ENCODE measurements around the gene ARHGEF1.
A peak's percentile ranks its signal among the peaks of the same experiment; 100 is the strongest.

Gene ARHGEF1

DNA sequence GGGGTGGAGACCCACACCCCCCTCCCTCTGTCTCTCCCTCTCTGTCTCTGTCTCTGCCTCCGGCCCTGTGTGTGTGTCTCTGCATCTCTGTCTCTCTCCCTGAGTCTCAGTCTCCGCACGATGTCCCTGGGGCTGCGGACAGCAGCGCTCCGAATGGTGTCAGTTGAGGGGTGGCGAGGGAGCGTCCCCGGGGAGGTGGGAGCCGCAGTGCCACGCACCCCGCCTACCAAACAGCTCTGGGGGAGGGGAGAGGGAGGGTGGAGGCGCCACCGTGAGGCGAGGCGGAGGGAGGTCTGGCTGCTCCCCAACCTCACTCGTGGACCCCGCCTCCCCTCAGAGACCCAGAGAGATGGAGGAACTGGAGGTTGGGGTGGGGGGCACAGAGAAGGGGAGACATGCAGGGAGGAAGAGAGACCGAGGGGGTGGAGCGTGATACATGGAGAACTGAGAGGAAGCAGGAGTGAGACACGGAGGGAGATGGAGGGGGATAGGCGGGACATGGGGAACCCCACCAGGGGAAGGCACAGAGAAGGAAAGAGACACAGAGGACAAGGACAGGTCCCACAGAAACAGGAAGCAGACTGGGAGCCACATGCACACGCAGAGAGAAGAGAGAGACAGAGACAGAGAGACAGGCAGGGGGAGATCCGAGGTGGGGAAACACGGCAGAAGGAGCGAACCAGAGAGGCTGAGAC, 38.0 kb downstream of the ARHGEF1 start:
- no peak for TF ChIP-seq ZNF274 (IDR thresholded peaks at IDR 0.05; ENCODE audit: low read depth, low read length)

DNA sequence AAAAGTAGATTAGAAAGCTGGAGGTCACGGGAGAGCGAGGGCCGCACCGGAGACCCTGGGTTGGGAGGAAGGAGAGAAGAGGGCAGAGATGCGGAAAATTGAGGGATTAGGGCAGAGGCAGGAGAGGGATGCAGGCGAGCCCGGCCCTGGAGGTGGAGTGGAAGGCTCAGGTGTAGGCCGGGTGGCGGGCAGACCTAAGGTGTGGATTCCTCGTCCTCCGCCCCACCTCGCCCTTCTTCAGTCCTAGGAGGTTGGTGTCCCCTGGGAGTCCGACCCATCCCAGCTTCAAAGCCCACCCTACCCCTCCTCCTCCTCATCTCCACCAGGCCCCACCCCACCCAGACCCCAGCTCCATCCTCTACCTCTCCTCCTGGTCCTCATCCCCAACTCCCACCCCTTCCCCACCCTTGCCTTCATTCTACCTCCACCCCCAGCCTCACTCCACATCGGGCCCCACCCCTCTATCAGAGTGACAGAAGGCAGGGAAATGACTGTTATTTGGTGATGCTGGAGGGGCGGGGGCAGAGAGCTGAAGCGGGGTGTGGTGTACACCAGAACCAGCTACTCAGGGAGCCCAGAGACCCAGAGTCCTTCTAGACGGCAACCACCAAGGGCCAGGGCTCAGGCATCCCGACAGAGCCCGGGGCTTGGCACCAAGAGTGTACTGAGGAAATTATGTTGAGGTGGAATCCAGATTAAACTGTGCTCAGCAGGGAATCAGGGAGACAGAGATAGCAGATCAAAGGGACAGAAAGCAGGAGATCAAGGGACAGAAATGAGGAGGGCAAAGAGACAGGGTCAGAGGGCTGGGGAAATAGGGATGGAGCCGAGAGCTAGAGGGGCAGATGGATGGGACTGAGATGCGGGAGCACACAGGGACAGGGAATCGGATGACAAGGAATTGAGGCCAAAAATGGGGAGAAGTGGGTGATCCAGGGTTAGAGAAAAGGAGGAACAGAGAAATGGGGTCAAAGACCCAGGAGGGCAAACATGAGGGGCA, 38.9 kb downstream of the ARHGEF1 start:
- no peak for TF ChIP-seq ZNF274 (IDR thresholded peaks at IDR 0.05; ENCODE audit: low read depth, low read length)
- no peak overlapping the region for H3K4me3 ChIP-seq (ENCODE audit: low read length)

More for the DNA sequence above, 38.0 kb downstream of the ARHGEF1 start:
- no peak overlapping the region for H3K4me3 ChIP-seq (ENCODE audit: low read length)

DNA sequence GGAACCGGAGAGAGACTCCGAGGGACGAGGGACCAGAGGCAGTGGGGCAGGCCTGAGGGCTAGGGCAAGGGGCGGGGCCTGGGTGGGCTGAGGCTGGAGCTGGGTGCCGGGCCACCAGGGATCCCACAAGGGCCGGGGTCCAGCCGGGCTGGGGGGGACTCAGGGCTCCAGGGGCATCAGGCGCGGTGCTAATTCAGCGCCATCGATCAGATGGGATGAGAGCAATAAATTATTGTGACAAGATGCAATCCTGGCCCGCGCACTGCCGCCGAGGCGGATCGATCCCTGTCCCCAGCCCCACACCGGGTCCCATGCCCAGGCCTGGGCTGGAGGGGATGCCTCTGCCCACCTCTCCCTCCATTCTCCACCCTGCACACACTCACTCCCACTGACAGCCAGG, 39.6 kb downstream of the ARHGEF1 start:
- TF ChIP-seq ZNF274 (IDR thresholded peaks at IDR 0.05; ENCODE audit: low read depth, low read length) = no peak

DNA sequence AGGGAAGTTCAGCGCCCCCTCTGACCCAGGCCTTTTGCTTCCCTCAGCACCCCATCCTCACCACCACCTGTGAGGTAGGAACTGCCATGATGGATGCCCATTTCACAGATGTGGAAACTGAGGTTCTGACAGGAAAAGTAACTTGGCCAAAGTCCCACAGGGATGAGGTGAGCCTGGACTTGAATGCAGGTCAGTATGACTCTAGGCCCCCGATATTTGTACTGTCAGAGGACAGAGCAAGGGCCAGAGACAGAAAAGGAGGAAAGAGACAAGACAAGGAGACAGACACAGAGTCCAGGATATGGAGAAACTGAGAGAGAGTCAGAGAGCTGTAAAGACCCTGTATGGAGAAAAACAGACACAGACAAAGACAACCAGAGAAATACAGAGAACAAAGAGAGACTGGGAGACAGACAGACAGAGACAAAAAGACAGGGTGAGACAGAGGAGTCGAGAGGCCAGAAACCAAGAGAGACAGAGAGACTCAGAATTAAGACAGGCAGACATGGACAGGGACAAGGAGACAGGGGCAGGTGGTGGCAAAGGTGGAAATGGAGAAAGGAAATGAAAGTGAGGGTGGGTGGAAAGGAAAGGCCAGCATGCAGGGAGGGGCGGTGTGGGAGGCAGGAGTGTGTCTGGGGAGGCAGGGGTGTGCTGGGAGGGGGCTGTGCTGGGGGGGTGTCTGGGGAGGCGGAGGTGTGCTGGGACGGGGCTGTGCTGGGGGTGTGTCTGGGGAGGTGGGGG, 40.2 kb downstream of the ARHGEF1 start:
- H3K4me3 ChIP-seq (ENCODE audit: low read length) = no peak overlapping the region
- no peak for TF ChIP-seq ZNF274 (IDR thresholded peaks at IDR 0.05; ENCODE audit: low read depth, low read length)

More for the DNA sequence above, 39.6 kb downstream of the ARHGEF1 start:
- no peak overlapping the region for H3K4me3 ChIP-seq (ENCODE audit: low read length)

DNA sequence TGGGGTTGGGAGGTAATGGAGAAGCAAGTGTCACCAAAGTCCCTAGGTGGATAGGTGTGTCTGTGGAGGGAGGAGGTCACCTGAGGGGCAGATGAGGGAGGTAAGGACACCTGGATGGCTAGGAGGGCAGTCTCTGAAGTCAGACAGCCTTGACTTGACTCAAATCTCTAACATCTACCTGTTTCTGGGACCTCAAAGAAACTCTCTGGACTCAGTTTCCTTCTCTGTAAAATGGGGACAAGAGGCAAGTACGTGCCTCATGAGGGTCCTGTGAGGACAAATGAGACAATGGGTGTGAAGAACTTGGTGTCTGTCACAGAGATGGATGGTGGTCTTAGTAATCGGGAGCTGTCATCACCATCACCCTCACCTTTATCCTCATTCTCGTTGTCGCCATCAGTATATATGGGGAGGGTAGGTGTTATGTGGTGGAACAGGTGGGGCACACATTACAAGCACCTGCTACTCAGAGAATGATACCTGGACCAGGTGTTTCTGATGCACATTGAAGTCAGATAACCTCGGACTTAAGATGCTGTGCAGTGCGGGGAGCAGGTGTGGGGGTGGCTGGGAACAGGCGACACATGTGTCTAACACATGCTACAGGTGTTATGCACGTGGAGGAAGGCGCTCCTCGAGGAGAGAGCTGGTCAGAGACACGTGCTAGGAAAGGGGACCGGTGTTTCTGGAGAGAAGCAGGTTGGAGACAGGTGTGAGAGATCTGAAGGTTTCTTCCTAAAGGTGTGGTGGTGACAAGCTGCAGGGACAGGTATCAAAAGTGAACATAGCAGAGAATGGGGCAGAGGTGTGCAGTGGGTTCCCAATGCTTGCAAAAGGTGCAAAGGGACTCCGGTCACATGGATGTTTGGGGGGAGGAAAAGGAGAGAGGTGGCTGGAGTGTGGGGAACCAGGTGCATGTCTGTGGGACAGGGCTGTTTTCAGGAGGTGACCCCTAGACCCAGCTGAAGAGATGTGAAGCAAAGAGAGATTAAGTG, 41.5 kb downstream of the ARHGEF1 start:
- H3K4me3 ChIP-seq (ENCODE audit: low read length) = no peak overlapping the region
- TF ChIP-seq ZNF274 (IDR thresholded peaks at IDR 0.05; ENCODE audit: low read depth, low read length) = no peak

DNA sequence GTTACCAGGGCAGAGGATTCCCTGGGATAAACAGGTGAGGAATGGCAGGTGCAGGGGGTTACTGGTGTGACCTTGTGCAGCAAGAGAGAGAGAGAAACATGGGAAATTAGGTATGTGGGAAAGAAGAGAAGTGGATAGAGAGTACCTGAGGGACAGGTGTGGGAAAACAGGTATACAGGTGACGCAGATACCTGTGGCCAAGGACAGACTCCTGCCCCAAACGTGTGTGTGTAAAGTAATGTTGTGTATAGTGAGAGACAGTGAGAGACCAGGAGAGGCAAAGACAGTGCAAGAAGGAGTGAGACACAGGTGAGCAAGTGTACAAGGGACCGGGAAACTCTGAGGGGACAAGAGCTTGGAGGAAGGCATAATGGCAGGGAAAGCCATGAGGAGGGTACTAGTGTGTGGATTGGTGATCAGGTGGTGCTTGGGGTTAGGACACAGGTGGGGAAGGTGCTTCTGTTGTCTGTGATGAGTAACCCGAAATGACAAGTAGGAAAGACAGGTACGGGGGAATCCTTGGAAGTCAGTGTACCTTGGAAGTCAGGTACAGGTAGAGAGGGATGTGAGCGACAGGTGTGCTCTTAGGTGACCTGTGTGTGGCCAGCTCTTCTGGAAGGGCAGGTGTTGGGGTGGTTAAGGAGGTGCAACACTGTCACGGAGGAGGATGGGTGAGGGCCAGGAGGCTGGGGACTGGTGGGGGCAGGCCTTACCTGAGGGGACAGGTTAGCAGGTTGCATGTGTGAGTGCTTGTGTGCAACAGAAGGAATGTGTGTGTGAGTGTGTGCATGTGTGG, 42.4 kb downstream of the ARHGEF1 start:
- H3K4me3 ChIP-seq (ENCODE audit: low read length) = no peak overlapping the region

DNA sequence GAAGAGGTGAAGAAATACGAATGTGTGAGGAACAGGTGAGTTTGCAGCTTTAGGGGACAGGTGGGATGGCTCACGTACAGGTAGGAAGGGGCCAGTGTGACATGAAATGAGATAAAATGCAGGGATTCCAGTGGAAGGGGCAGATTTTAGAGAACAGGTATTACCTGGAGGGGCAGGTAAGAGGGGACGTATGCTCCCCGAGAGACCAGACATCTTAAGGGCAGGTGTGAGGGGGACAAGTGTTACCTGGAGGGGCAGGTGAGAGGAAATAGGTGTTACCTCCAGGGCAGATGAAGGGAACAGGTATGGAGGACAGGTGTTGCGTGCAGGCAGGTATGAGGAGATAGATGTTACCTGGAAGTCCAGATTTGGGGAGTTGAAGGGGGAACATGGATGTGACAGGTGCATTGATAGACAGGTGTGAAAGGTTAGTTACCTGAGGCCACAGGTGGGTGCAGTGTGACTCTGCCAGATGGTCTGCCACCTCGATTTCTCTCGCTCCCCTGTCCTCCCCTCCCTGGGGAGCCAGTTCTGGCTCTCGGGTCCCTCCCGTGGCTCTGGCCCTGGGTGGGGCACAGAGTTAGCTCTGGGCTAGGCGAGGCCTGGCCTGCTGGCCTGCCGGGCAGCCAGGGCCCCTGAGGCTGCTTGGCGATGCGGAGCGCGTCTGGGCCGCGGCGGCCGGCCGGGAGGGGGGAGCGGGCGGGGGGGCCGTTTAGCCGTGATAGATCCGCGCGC, 43.2 kb downstream of the ARHGEF1 start:
- H3K4me3 ChIP-seq (ENCODE audit: low read length) = no peak overlapping the region
- TF ChIP-seq ZNF274 (IDR thresholded peaks at IDR 0.05; ENCODE audit: low read depth, low read length) = no peak

More for the DNA sequence above, 42.4 kb downstream of the ARHGEF1 start:
- no peak for TF ChIP-seq ZNF274 (IDR thresholded peaks at IDR 0.05; ENCODE audit: low read depth, low read length)

DNA sequence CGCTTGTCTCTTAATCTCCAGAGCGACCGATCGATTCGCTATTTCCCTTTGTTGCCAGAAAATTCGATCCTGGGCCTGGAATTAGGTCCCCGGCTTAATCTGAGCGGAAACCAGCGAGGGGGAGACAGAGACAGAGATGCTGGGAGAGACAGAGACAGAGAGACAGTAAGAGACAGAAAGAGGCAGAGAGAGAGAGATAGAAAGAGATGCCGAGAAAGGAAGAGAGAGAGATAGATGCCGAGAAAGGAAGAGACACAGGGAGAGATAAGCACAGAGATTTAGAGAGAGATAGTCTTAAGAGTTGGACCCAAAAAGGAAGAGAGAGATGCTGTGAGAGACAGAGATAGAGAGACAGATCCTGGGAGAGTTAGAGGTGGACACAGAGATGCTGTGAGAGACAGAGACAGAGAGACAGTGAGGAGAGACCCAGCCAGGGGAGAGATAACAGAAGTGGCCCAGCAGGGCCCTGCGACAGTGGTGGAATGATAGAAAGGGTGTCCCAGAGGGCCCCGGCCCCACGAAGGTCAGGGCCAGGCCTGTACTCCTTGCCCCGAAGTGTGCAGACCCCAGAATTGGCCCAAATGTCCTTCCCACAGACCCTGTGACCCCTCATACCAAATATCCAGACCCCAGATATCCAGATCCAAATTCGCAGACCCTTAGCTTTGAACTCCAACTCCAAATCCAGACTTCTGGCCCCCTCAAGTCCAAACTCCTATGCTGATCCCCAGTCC, 43.9 kb downstream of the ARHGEF1 start:
- H3K4me3 ChIP-seq (ENCODE audit: low read length) = no peak overlapping the region
- TF ChIP-seq ZNF274 (IDR thresholded peaks at IDR 0.05; ENCODE audit: low read depth, low read length) = no peak

DNA sequence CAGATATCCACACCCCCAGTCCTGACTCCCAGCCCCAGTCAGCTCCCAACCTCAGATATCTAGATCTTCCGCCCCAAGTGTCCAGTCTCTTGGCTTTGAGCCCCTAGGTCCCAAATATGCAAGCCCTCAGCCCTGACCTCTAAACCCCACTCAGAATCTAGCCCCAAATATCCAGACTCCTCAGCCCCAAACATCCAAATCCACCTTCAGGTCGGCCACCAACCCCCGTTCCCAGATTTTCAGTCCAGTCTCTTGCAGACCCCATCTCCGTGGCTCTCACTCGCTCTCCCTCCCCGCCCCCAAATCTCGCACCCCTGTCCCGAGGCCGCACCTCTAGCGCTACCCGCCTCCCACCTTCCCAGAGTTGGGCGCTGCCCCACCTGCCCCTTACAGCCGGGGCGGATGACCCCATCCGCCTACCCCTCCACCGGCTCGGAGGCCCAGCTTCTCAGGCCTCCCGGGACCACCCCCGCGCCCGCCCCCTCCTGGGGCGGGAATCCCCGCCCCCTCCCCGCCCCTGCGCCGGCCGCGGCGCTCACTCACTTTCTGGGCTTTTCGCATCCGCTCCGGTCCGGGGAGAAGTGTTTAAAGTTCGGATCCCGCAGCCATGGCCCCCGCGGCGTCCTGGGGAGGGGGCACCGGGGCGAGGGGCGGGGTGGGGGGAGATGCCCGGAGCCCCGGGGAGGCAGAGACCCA, 44.7 kb downstream of the ARHGEF1 start:
- no peak for TF ChIP-seq ZNF274 (IDR thresholded peaks at IDR 0.05; ENCODE audit: low read depth, low read length)
- H3K4me3 ChIP-seq (ENCODE audit: low read length) = peak overlapping the region; percentile 54

DNA sequence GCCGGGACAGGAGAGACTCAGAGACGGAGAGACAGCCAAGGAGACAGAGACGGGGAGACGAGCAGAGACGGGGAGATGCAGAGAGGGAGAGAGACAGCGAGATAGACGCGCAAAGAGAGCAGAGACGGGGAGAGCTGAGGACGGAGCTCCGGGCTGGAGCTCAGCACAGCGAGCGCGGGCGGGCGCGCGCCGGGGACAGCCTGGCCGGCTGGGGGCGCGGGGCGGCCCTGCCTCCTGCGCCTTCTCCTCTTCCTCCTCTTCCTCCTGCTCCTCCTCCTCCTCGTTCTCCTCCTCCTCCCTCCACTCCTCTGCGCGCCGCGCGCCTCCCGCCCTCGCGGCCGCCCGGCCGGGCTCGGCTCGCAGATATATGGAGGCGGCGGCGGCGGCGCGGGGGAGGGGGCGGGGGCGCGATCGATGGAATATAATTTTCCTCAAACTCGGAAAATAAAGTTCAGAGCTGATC, 45.3 kb downstream of the ARHGEF1 start, which contains the start of gene ERFL:
ERFL (minus strand) TSS at position 229 of the 463 bp plus-strand sequence. CDS start 15,530 bp downstream, outside the sequence.
- H3K4me3 ChIP-seq (ENCODE audit: low read length) = peak within 1 kb of the TSS; percentile 54
- TF ChIP-seq ZNF274 (IDR thresholded peaks at IDR 0.05; ENCODE audit: low read depth, low read length) = no peak
